Endothelial cell of umbilical vein (primary cell): ENCODE measurements around the gene TMEM126A. TPM values are rescaled to one million over a fixed set of nuclear protein-coding genes. Genes with fewer than 3 reads are reported as not detected.

Experiments used
- polyA plus RNA-seq, 4 experiments: library from polyadenylated mRNA; depleted of rRNA in 3 of 4; stranded (reverse) in 3 of 4; unstranded in 1 of 4; fragments of >200 nt; gene quantifications; 2 replicates each; pipeline versions ENCODE4 v1.2.1 to v1.2.3, GENCODE V29; 2011 to 2012; ENCODE audit warnings: missing spikeins in 1 of 4
- total RNA-seq: library from RNA; stranded (reverse); gene quantifications from 2 replicates; pipeline ENCODE4 v1.2.3, GENCODE V29; 2021

The TMEM126A gene
- total and polyA plus RNA-seq, 2 donors (not counting 3 experiments of a cell fraction or from before 2014, with no cell fraction given), result 35.3 to 45.8 TPM

Other genes with a start within 250 kb of the TMEM126A start
- 1.1 and 2.0 TPM in 2 replicates for gene DLG2, start 20.6 kb upstream of the TMEM126A start, total RNA-seq
- 0.13 and 0.15 TPM in 2 replicates for gene DLG2, start 20.6 kb upstream of the TMEM126A start, polyA plus RNA-seq
- 49.4 and 51.2 TPM in 2 replicates for gene TMEM126B, start 19.4 kb upstream of the TMEM126A start, total RNA-seq
- 39.8 and 53.7 TPM in 2 replicates for gene TMEM126B, start 19.4 kb upstream of the TMEM126A start, polyA plus RNA-seq
- 33.7 and 35.5 TPM in 2 replicates for gene CREBZF, start 17.2 kb downstream of the TMEM126A start, total RNA-seq
- gene CREBZF, start 17.2 kb downstream of the TMEM126A start, polyA plus RNA-seq, result 12.8 and 15.5 TPM in 2 replicates
- 0.23 TPM in 1 of 2 replicates, not detected in the other for gene CCDC89, start 38.2 kb downstream of the TMEM126A start, total RNA-seq
- not detected in 2 replicates for gene CCDC89, start 38.2 kb downstream of the TMEM126A start, polyA plus RNA-seq
- gene SYTL2, start 163.2 kb downstream of the TMEM126A start, total RNA-seq, result 2.4 and 3.5 TPM in 2 replicates
- 0.19 and 1.4 TPM in 2 replicates for gene SYTL2, start 163.2 kb downstream of the TMEM126A start, polyA plus RNA-seq
- not detected in 2 replicates for gene CCDC83, start 207.4 kb downstream of the TMEM126A start, total RNA-seq
- gene CCDC83, start 207.4 kb downstream of the TMEM126A start, polyA plus RNA-seq, result not detected in 2 replicates